Sigmoid colon (tissue), 7 donors: ENCODE data around the gene ATP6V0E2. TPM values are rescaled to one million over a fixed set of nuclear protein-coding genes. Genes with fewer than 3 reads are reported as not detected.

Experiments
- DNase-seq: peaks from one replicate; pipeline ENCODE4 v3.0.0-alpha.2; 2019
- H3K27ac ChIP-seq, 4 donors: fragments of 200-600 bp; sonication (generic); one replicate each; pipeline ENCODE4 v1.5.1; 2016 to 2019; ENCODE audit warnings: mild to moderate bottlenecking in 1 of 4
- H3K27me3 ChIP-seq, 3 donors: fragments of 200-600 bp; sonication (generic); one replicate each; pipeline ENCODE4 v1.5.1; 2019; ENCODE audit warnings: mild to moderate bottlenecking in 1 of 3
- H3K36me3 ChIP-seq, 4 donors: fragments of 200-600 bp; sonication (generic); one replicate each; pipeline ENCODE4 v1.5.1; 2016 to 2019
- H3K4me1 ChIP-seq, 4 donors: fragments of 200-600 bp; sonication (generic); one replicate each; pipeline ENCODE4 v1.5.1; 2017 to 2019
- H3K4me3 ChIP-seq, 4 donors: fragments of 200-600 bp; sonication (generic); one replicate each; pipeline ENCODE4 v1.5.1; 2017 to 2019; ENCODE audit warnings: mild to moderate bottlenecking in 2 of 4, moderate library complexity in 1 of 4
- H3K9me3 ChIP-seq, 4 donors: fragments of 200-600 bp in 3 of 4; sonication (generic) in 3 of 4; one replicate each; pipeline versions ENCODE4 v1.5.1 to v1.6.1; 2013 to 2019
- EP300 ChIP-seq, 4 donors: sonication (generic); formaldehyde crosslinking; IDR thresholded peaks; one replicate each; pipeline ENCODE4 v1.6.1; 2017; ENCODE audit warnings: antibody characterized with exemption in 4 of 4
- POLR2A ChIP-seq, 2 donors: fragments of 450-650 bp; IDR thresholded peaks; one replicate each; pipeline ENCODE4 v1.6.1; 2016; ENCODE audit warnings: antibody characterized with exemption in 2 of 2, mild to moderate bottlenecking in 2 of 2, moderate library complexity in 2 of 2
- POLR2AphosphoS5 ChIP-seq, 4 donors: sonication (generic); formaldehyde crosslinking; IDR thresholded peaks; one replicate each; pipeline ENCODE4 v1.6.1; 2017; ENCODE audit warnings: antibody characterized with exemption in 4 of 4
- WGBS, 2 donors: extraction: QIAGEN DNeasy Blood & Tissue Kit; methylation state at CpG; one replicate each; pipeline ENCODE4 v1.1.7; 2013; 5-methylcytosine and 5-hydroxymethylcytosine counted together
- intact Hi-C: fragments of 100-400 bp; cut with DNase I; formaldehyde crosslinking; loops from one replicate; pipeline ENCODE4 v1.15.1; 2023
- polyA plus RNA-seq, 3 donors: library from polyadenylated mRNA; stranded (reverse); fragments of 200-250 nt; gene quantifications; one replicate each; pipeline ENCODE4 v1.2.3, GENCODE V29; 2013
- total RNA-seq, 4 donors: library from RNA; depleted of rRNA; stranded (reverse); fragments of >200 nt; gene quantifications; one replicate each; pipeline ENCODE4 v1.1.0, GENCODE V29; 2016
- TF ChIP-seq, protein P1 (sequence below), 4 experiments: fragments of 450-650 bp in 3 of 4; fragments of 200-600 bp in 1 of 4; IDR thresholded peaks; one replicate each; pipeline ENCODE4 v1.5.1; 2016 to 2019; ENCODE audit warnings: antibody characterized with exemption in 4 of 4, mild to moderate bottlenecking in 3 of 4, moderate library complexity in 2 of 4
- donor health status: healthy with polysubstance abuse.
- donor health status: Bipolar disorder and iron deficiency.
- donor health status: healthy.

The ATP6V0E2 gene
- total and polyA plus RNA-seq, 7 donors = 13.2 to 45.5 (median 27.1) TPM

- intact Hi-C loops = no loop called here
- no peaks in the 10 kb centered on the region for H3K27me3 ChIP-seq
- WGBS, 2 donors = 90 to 94% methylated on average over 9 of the region's 9 CpGs
- H3K27ac ChIP-seq = no peak overlapping the region
- no peak overlapping the region for H3K4me3 ChIP-seq
- DNase-seq = peak; percentile 25
- TF ChIP-seq EP300 (IDR thresholded peaks at IDR 0.05) = no peak
- TF ChIP-seq, protein P1, sequence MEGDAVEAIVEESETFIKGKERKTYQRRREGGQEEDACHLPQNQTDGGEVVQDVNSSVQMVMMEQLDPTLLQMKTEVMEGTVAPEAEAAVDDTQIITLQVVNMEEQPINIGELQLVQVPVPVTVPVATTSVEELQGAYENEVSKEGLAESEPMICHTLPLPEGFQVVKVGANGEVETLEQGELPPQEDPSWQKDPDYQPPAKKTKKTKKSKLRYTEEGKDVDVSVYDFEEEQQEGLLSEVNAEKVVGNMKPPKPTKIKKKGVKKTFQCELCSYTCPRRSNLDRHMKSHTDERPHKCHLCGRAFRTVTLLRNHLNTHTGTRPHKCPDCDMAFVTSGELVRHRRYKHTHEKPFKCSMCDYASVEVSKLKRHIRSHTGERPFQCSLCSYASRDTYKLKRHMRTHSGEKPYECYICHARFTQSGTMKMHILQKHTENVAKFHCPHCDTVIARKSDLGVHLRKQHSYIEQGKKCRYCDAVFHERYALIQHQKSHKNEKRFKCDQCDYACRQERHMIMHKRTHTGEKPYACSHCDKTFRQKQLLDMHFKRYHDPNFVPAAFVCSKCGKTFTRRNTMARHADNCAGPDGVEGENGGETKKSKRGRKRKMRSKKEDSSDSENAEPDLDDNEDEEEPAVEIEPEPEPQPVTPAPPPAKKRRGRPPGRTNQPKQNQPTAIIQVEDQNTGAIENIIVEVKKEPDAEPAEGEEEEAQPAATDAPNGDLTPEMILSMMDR (IDR thresholded peaks at IDR 0.05) = no peak
- TF ChIP-seq POLR2A (IDR thresholded peaks at IDR 0.05) = no peak
- no peak for TF ChIP-seq POLR2AphosphoS5 (IDR thresholded peaks at IDR 0.05)
- peaks cover 4 to 47% (median 10%) of the 10 kb centered on the region in 4 donors for H3K36me3 ChIP-seq
- no peaks in the 10 kb centered on the region for H3K9me3 ChIP-seq
- H3K4me1 ChIP-seq = no peaks in the 10 kb centered on the region
These were observed 27.7 kb upstream of the ATP6V0E2 start for GRCh38 chr7:149846021-149846420.

DNA sequence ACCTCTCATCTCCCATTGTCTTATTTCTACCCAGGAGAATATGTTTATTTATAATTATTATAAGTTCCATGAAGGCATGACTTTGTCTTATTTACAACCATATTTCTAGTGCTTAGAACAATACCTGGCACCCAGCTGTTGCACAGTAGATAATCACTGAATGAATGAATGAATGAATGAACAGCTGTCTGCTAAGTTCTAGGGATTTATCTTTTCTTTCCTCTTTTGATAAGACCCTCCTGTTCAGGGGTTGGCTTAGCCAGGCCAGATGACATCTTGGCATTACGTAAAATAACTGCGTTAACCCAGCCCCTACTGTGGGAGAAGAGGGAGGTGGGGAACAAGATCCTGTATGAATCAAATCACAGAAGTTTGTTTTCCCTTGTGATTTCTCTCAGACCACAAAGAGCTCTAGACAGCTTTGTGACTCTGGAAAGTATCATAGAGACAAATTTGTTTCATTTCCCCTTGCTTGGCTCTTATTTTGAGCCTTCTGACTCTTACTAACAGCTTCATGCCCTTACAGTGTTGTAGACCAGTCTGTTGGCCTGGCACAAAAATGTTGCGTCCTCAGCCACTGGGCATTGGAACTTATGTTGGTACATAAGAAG, 27.2 kb upstream of the ATP6V0E2 start:
- intact Hi-C loops = no loop called here
- Histone ChIP-seq H3K4me1 (no peaks in the 10 kb centered on the region), H3K36me3 (peaks cover 4 to 47% (median 10%) of the 10 kb centered on the region in 4 donors), H3K27ac (no peak overlapping the region), H3K4me3 (no peak overlapping the region), H3K9me3 (no peaks in the 10 kb centered on the region), H3K27me3 (no peaks in the 10 kb centered on the region)
- 81 to 93% methylated on average over 3 of the region's 3 CpGs for WGBS, 2 donors
- TF ChIP-seq POLR2A (IDR thresholded peaks at IDR 0.05) = no peak
- TF ChIP-seq EP300 (IDR thresholded peaks at IDR 0.05) = no peak
- TF ChIP-seq, protein P1 (IDR thresholded peaks at IDR 0.05) = no peak
- no peak for TF ChIP-seq POLR2AphosphoS5 (IDR thresholded peaks at IDR 0.05)
- peak; percentile 4 for DNase-seq

DNA sequence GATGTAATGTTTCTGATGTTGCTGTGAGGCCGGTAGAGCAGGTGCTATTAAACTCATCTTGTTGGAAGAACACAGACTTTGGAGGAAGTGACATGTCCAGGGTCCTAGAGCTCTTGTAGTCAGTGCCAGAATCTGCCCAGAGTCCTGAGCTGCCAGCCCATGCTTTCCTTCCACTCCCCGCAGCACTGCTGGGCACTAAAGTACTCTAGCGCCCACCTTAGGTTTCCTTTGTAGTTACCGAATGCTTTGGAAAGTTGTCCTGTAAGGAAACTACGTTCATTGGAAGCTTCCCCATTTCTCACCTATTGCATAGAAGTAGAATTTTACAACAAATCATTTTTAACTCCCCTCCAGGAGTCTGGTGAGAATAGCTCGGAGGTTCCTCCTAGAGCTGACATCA, 24.6 kb upstream of the ATP6V0E2 start:
- WGBS, 2 donors = 91 to 93% methylated on average over 6 of the region's 6 CpGs
- H3K27me3 ChIP-seq = no peaks in the 10 kb centered on the region
- no peak overlapping the region for H3K4me3 ChIP-seq
- intact Hi-C loops = no loop called here
- H3K4me1 ChIP-seq = no peaks in the 10 kb centered on the region
- TF ChIP-seq EP300 (IDR thresholded peaks at IDR 0.05) (no peak), POLR2AphosphoS5 (IDR thresholded peaks at IDR 0.05) (no peak), POLR2A (IDR thresholded peaks at IDR 0.05) (no peak)
- TF ChIP-seq, protein P1 (IDR thresholded peaks at IDR 0.05) = no peak
- H3K27ac ChIP-seq = no peak overlapping the region
- no peak for DNase-seq
- no peaks in the 10 kb centered on the region for H3K9me3 ChIP-seq
- peaks cover 4 to 59% (median 14%) of the 10 kb centered on the region in 4 donors for H3K36me3 ChIP-seq

DNA sequence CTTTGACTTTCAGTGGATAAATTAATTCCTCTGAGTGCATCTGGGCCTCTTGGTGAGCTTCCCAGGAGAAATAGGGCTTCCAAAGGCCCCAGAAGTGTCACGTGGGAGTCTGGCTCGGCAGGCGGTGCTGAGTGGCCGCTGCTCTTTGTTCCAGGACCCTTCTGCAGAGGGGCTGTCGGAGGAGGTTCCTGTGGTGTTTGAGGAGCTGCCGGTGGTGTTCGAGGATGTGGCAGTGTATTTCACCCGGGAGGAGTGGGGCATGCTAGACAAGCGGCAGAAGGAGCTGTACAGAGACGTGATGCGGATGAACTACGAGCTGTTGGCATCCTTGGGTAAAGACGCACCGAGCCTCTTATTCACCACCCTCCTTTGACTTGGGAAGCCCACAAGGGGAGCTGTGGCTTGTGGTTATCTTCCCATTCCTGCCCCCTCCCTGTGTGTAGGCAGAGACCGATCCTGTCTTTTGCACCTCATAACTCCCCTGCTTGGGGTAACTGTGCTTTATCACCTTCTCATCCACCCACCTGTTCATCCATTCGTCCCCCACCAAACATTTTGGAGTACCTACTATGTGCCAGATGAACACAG, 23.7 kb upstream of the ATP6V0E2 start:
- Histone ChIP-seq H3K27me3 (no peaks in the 10 kb centered on the region), H3K4me1 (peaks cover 0 to 9% (median 8%) of the 10 kb centered on the region in 4 donors), H3K9me3 (no peaks in the 10 kb centered on the region), H3K36me3 (peaks cover 4 to 58% (median 14%) of the 10 kb centered on the region in 4 donors), H3K4me3 (no peak overlapping the region), H3K27ac (no peak overlapping the region)
- intact Hi-C loops = no loop called here
- DNase-seq = no peak
- TF ChIP-seq POLR2AphosphoS5 (IDR thresholded peaks at IDR 0.05) = no peak
- TF ChIP-seq EP300 (IDR thresholded peaks at IDR 0.05) = no peak
- TF ChIP-seq, protein P1 (IDR thresholded peaks at IDR 0.05) = no peak
- no peak for TF ChIP-seq POLR2A (IDR thresholded peaks at IDR 0.05)
- WGBS, 2 donors = 81 to 91% methylated on average over 16 of the region's 16 CpGs
